Osteocyte (in vitro differentiated cells): Measurements from ENCODE around the gene CENPO. TPM values are rescaled to one million over a fixed set of nuclear protein-coding genes. Genes with fewer than 3 reads are reported as not detected.
A peak's percentile ranks its signal among the peaks of the same experiment; 100 is the strongest.

Experiments used
- DNase-seq: peaks from one replicate; pipeline ENCODE4 v3.0.0; 2021; ENCODE audit warnings: mixed read lengths; ENCODE audit not compliant: unreplicated experiment; ENCODE audit errors: extremely low spot score
- H3K27ac Mint-ChIP-seq: one replicate; pipeline ENCODE4 v1.8.0; 2021; ENCODE audit warnings: mild to moderate bottlenecking, mixed read lengths; ENCODE audit not compliant: unreplicated experiment
- H3K27me3 Mint-ChIP-seq: one replicate; pipeline ENCODE4 v1.8.0; 2021; ENCODE audit warnings: mixed read lengths; ENCODE audit not compliant: unreplicated experiment
- H3K36me3 Mint-ChIP-seq: one replicate; pipeline ENCODE4 v1.8.0; 2021; ENCODE audit warnings: mixed read lengths; ENCODE audit not compliant: unreplicated experiment
- H3K4me1 Mint-ChIP-seq: one replicate; pipeline ENCODE4 v1.8.0; 2021; ENCODE audit warnings: mixed read lengths; ENCODE audit not compliant: unreplicated experiment
- H3K4me3 Mint-ChIP-seq: one replicate; pipeline ENCODE4 v1.8.0; 2021; ENCODE audit warnings: mild to moderate bottlenecking, moderate library complexity, mixed read lengths; ENCODE audit not compliant: unreplicated experiment
- H3K9me3 Mint-ChIP-seq: one replicate; pipeline ENCODE4 v1.8.0; 2021; ENCODE audit warnings: mixed read lengths; ENCODE audit not compliant: unreplicated experiment
- total RNA-seq: library from RNA; stranded (reverse); gene quantifications from 2 replicates; pipeline ENCODE4 v1.2.1, GENCODE V29; 2021
- TF ChIP-seq, protein P1 (sequence below): fragments of 200-600 bp; sonication (generic); IDR thresholded peaks from 2 replicates; pipeline ENCODE4 v1.5.0; 2021; ENCODE audit warnings: antibody characterized with exemption, mild to moderate bottlenecking, moderate library complexity

CENPO gene
- total RNA-seq, 1 donor from 2014 or later, result 12.8 TPM

GRCh38 chr2:24826773-24827145 is 33.5 kb downstream of the CENPO start:
- peaks cover 15% of the 10 kb centered on the region for H3K36me3 Mint-ChIP-seq
- no peaks in the 10 kb centered on the region for H3K27me3 Mint-ChIP-seq

DNA sequence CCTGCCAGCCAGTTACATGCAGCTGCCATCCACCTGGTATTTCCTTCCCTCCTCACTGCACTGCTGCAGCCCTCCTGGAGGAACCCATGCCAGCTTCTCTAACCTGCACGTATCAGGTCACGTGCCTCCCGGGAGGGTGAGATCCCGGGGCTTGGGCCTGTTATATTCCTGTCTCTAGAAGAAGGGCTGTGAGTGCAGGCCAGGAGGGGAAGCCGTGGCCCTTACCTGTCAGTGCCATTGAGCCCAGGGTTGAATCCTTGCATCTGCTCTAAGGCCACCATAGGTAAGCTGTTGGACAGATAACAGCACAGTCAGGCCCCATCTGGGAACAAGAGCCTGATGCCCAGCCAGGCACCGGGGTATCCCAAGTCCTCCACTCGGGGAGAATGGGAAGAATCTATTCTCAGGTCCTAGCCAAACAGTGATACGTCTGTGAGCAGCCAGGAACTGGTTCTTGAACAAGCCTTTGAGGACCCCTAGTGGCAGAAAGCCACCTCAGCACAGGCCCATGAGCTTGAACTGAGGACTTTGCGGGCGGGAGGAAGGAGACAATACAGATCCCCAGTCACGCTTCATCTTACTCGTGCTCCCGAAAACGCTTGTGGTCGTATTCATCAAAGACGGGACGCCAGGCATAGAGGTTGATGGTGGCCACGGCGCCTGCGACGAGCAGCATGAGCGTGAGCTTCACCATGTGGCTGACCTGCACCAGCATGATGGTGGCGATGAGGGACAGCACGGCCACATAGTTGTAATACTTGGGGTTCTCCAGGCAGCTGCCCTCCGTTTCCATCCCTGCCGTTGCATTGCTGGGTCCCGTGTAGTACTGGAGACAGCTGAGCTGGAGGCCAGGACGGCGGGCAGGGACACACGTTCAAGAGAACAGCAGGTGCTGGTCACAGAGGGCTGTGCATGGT is 34.4 kb downstream of the CENPO start:
- peaks cover 17% of the 10 kb centered on the region for H3K4me1 Mint-ChIP-seq
- H3K27ac Mint-ChIP-seq, result peak overlapping the region; percentile 57
- H3K9me3 Mint-ChIP-seq, result no peaks in the 10 kb centered on the region
- TF ChIP-seq, protein P1, sequence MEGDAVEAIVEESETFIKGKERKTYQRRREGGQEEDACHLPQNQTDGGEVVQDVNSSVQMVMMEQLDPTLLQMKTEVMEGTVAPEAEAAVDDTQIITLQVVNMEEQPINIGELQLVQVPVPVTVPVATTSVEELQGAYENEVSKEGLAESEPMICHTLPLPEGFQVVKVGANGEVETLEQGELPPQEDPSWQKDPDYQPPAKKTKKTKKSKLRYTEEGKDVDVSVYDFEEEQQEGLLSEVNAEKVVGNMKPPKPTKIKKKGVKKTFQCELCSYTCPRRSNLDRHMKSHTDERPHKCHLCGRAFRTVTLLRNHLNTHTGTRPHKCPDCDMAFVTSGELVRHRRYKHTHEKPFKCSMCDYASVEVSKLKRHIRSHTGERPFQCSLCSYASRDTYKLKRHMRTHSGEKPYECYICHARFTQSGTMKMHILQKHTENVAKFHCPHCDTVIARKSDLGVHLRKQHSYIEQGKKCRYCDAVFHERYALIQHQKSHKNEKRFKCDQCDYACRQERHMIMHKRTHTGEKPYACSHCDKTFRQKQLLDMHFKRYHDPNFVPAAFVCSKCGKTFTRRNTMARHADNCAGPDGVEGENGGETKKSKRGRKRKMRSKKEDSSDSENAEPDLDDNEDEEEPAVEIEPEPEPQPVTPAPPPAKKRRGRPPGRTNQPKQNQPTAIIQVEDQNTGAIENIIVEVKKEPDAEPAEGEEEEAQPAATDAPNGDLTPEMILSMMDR, result peak; percentile 91
- H3K36me3 Mint-ChIP-seq, result peaks cover 10% of the 10 kb centered on the region
- H3K27me3 Mint-ChIP-seq, result no peaks in the 10 kb centered on the region
- no peak overlapping the region for H3K4me3 Mint-ChIP-seq
- DNase-seq, result peak; percentile 89

More at GRCh38 chr2:24826773-24827145, 33.5 kb downstream of the CENPO start:
- Mint-ChIP-seq H3K9me3 (no peaks in the 10 kb centered on the region), H3K4me1 (peaks cover 19% of the 10 kb centered on the region), H3K4me3 (no peak overlapping the region), H3K27ac (no peak overlapping the region)
- no peak for DNase-seq
- TF ChIP-seq, protein P1, result no peak

GRCh38 chr2:24828238-24828996 is 35.2 kb downstream of the CENPO start:
- no peaks in the 10 kb centered on the region for H3K27me3 Mint-ChIP-seq
- DNase-seq, result no peak

GRCh38 chr2:24830351-24830750 is 37.1 kb downstream of the CENPO start:
- Mint-ChIP-seq H3K27ac (no peak overlapping the region), H3K4me1 (peaks cover 33% of the 10 kb centered on the region), H3K36me3 (peaks cover 7% of the 10 kb centered on the region), H3K9me3 (no peaks in the 10 kb centered on the region), H3K4me3 (no peak overlapping the region), H3K27me3 (no peaks in the 10 kb centered on the region)
- TF ChIP-seq, protein P1, result peak; percentile 34
- no peak for DNase-seq

More at GRCh38 chr2:24828238-24828996, 35.2 kb downstream of the CENPO start:
- H3K4me1 Mint-ChIP-seq, result peaks cover 24% of the 10 kb centered on the region
- no peaks in the 10 kb centered on the region for H3K9me3 Mint-ChIP-seq
- no peak overlapping the region for H3K4me3 Mint-ChIP-seq
- peaks cover 7% of the 10 kb centered on the region for H3K36me3 Mint-ChIP-seq
- TF ChIP-seq, protein P1, result no peak
- no peak overlapping the region for H3K27ac Mint-ChIP-seq

DNA sequence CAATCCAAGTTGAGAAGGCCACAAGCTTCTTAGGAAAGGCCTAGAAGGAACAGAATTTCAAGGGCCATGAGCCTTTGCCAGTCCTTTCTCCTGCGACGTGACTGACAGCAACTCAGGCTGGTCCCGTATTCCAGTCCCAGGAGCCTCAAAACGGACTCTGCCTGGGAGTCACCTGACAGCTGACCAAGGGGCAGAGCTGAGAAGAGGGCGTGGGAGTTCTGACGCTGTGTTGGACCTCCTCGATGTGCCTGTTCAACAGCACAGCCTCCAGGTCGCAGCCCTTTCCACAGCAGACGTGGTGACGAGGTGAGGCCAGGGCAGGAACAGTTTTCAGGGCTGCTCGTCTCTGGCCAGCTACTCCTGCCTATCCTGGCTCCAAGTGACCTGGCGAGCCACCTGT is 37.6 kb downstream of the CENPO start:
- TF ChIP-seq, protein P1, result no peak
- Mint-ChIP-seq H3K4me3 (no peak overlapping the region), H3K9me3 (no peaks in the 10 kb centered on the region)

More for the DNA sequence above, 37.6 kb downstream of the CENPO start:
- H3K36me3 Mint-ChIP-seq, result peaks cover 8% of the 10 kb centered on the region
- no peak for DNase-seq
- no peak overlapping the region for H3K27ac Mint-ChIP-seq
- peaks cover 34% of the 10 kb centered on the region for H3K4me1 Mint-ChIP-seq
- H3K27me3 Mint-ChIP-seq, result no peaks in the 10 kb centered on the region
